NCI-H1092 treated with DMSO at 0.1 percent for 48 hours (cell line): ENCODE measurements around the gene RB1.
"Not testable (repeated sequence)": the region's sequence is repeated elsewhere in the genome, so short reads cannot be mapped to it uniquely, and the experiment has no call there.

Source experiments
- DNase-seq: peaks from one replicate; lab custom pipeline; 2025; lab: John Stamatoyannopoulos, UW

The RB1 gene

GRCh38 chr13:48297131-48297786 lies 6.3 kb upstream of the RB1 start:
- DNase-seq, result no peak

GRCh38 chr13:48299591-48299990 lies 4.0 kb upstream of the RB1 start:
- DNase-seq, result no peak

- peak; percentile 59 for DNase-seq
These were observed 636 bp upstream of the RB1 start for GRCh38 chr13:48302871-48303358.

GRCh38 chr13:48304143-48304876 lies 759 bp downstream of the RB1 start:
- DNase-seq, result peak; percentile 19

GRCh38 chr13:48311223-48311622 lies 7.7 kb downstream of the RB1 start:
- DNase-seq, result no peak

GRCh38 chr13:48315969-48316650 lies 12.6 kb downstream of the RB1 start:
- no peak for DNase-seq

GRCh38 chr13:48316826-48317510 lies 13.4 kb downstream of the RB1 start:
- no peak for DNase-seq

- no peak for DNase-seq
These were observed 14.2 kb downstream of the RB1 start for GRCh38 chr13:48317511-48318376.

- DNase-seq, result no peak
These were observed 14.8 kb downstream of the RB1 start for GRCh38 chr13:48318377-48318811.

GRCh38 chr13:48318821-48319511 lies 15.4 kb downstream of the RB1 start:
- DNase-seq, result no peak

- DNase-seq, result no peak
These were observed 16.2 kb downstream of the RB1 start for GRCh38 chr13:48319531-48320398.

GRCh38 chr13:48320399-48320790 lies 16.8 kb downstream of the RB1 start:
- no peak for DNase-seq

GRCh38 chr13:48320891-48321510 lies 17.4 kb downstream of the RB1 start:
- DNase-seq, result no peak

GRCh38 chr13:48322294-48322693 lies 18.7 kb downstream of the RB1 start:
- no peak for DNase-seq

GRCh38 chr13:48333976-48334375 lies 30.4 kb downstream of the RB1 start:
- no peak for DNase-seq

GRCh38 chr13:48334534-48335127 lies 31.1 kb downstream of the RB1 start:
- DNase-seq, result no peak

- DNase-seq, result not testable (repeated sequence)
These were observed 35.6 kb downstream of the RB1 start for GRCh38 chr13:48339198-48339597.

- no peak for DNase-seq
These were observed 40.7 kb downstream of the RB1 start for GRCh38 chr13:48344264-48344663.

GRCh38 chr13:48346583-48346982 lies 43.0 kb downstream of the RB1 start:
- no peak for DNase-seq
